Mesothelial cell of epicardium (in vitro differentiated cells): ENCODE measurements around the gene DNAI2. TPM values are rescaled to one million over a fixed set of nuclear protein-coding genes. Genes with fewer than 3 reads are reported as not detected.

Experiments used
- DNase-seq, 2 experiments: peaks; one replicate each; pipeline ENCODE4 v3.0.0; 2021; ENCODE audit warnings: low spot score in 2 of 2; ENCODE audit not compliant: unreplicated experiment in 2 of 2
- H3K27ac Mint-ChIP-seq: 2 replicates; pipeline ENCODE4 v1.8.0; 2021; ENCODE audit warnings: mixed read lengths
- H3K27me3 Mint-ChIP-seq: 2 replicates; pipeline ENCODE4 v1.8.0; 2021; ENCODE audit warnings: low read depth, mixed read lengths
- H3K36me3 Mint-ChIP-seq: 2 replicates; pipeline ENCODE4 v1.8.0; 2021; ENCODE audit warnings: mixed read lengths
- H3K4me1 Mint-ChIP-seq: 2 replicates; pipeline ENCODE4 v1.8.0; 2021; ENCODE audit warnings: mixed read lengths
- H3K4me3 Mint-ChIP-seq: 2 replicates; pipeline ENCODE4 v1.8.0; 2021; ENCODE audit warnings: mild to moderate bottlenecking, moderate library complexity, mixed read lengths
- H3K9me3 Mint-ChIP-seq: 2 replicates; pipeline ENCODE4 v1.8.0; 2021; ENCODE audit warnings: mixed read lengths
- total RNA-seq: library from RNA; stranded (reverse); gene quantifications from 3 replicates; pipeline ENCODE4 v1.2.1, GENCODE V29; 2021
- TF ChIP-seq, protein P1 (sequence below): fragments of 200-600 bp; sonication (generic); IDR thresholded peaks from one replicate; pipeline ENCODE4 v1.5.0; 2021; ENCODE audit warnings: antibody characterized with exemption; ENCODE audit not compliant: unreplicated experiment

DNAI2 gene
- total RNA-seq, 1 donor from 2014 or later = not detected

DNA sequence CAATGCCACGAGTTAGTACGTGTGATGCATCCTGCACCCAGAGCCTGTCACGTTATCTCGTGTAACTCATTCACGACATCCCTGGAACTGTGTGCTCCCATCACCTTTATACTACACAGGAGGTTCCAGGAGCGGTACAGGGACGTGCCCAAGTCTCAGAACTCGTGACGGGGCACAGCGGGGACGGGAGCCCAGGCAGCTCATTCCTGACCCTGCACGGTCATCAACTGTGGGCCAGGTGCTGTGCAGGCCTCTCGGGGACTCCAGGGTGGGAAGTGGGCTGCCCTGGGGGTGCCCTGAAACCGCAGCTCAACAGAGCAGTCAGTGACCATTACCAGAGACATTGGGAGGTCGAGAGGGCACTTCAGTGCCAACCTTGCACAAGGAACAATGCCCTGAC lies 40.8 kb downstream of the DNAI2 start:
- TF ChIP-seq, protein P1, sequence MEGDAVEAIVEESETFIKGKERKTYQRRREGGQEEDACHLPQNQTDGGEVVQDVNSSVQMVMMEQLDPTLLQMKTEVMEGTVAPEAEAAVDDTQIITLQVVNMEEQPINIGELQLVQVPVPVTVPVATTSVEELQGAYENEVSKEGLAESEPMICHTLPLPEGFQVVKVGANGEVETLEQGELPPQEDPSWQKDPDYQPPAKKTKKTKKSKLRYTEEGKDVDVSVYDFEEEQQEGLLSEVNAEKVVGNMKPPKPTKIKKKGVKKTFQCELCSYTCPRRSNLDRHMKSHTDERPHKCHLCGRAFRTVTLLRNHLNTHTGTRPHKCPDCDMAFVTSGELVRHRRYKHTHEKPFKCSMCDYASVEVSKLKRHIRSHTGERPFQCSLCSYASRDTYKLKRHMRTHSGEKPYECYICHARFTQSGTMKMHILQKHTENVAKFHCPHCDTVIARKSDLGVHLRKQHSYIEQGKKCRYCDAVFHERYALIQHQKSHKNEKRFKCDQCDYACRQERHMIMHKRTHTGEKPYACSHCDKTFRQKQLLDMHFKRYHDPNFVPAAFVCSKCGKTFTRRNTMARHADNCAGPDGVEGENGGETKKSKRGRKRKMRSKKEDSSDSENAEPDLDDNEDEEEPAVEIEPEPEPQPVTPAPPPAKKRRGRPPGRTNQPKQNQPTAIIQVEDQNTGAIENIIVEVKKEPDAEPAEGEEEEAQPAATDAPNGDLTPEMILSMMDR = no peak
- peaks cover 19% of the 10 kb centered on the region for H3K27me3 Mint-ChIP-seq
- no peak for DNase-seq

DNA sequence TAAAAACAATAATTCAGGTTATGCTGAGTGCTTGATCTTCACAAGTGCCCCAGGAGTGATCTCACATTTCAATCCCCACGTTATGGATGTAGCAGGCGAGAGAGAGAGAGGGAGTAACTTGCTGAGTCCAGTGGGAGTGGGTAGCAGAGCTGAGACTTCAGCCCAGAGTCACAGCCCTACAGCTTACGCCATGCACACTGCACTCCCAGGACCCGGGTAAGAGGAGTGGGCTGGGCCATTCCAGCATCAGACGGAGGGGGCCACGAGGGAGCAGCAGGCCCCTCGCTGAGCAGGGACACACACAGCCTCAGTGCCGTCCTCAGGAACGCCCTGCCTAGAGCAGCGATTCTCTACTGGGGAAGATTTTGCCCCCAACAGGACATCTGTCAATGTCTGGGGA lies 42.2 kb downstream of the DNAI2 start:
- DNase-seq = no peak
- H3K4me1 Mint-ChIP-seq = no peaks in the 10 kb centered on the region
- TF ChIP-seq, protein P1 = no peak
- H3K27me3 Mint-ChIP-seq = peaks cover 31% of the 10 kb centered on the region
- no peaks in the 10 kb centered on the region for H3K36me3 Mint-ChIP-seq
- H3K9me3 Mint-ChIP-seq = peaks cover 6% of the 10 kb centered on the region
- H3K27ac Mint-ChIP-seq = no peak overlapping the region
- H3K4me3 Mint-ChIP-seq = no peak overlapping the region

More for the DNA sequence above, 40.8 kb downstream of the DNAI2 start:
- no peaks in the 10 kb centered on the region for H3K4me1 Mint-ChIP-seq
- H3K27ac Mint-ChIP-seq = no peak overlapping the region
- no peak overlapping the region for H3K4me3 Mint-ChIP-seq
- H3K9me3 Mint-ChIP-seq = peaks cover 6% of the 10 kb centered on the region
- H3K36me3 Mint-ChIP-seq = no peaks in the 10 kb centered on the region

DNA sequence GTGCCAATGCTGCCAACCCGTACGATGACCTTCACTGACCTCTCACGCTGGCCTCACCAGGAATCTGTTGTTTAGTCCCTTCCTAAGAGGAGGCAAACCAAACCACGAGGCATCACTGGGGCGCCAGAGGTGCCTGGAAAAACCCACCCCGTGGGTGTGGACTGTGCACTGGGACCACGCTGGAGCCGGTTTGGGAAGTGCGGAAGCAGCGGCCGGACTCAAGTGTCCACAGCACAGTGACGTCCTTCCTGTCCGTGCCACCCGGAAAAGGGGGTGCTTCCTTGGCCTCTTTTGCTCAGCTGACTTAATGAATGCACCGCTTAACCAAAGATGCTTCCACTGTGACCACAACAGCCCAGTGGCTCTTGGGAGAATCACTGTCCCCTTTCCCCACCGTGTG lies 43.0 kb downstream of the DNAI2 start:
- DNase-seq = no peak
- Mint-ChIP-seq H3K4me3 (no peak overlapping the region), H3K27ac (no peak overlapping the region), H3K4me1 (no peaks in the 10 kb centered on the region), H3K9me3 (peaks cover 6% of the 10 kb centered on the region), H3K27me3 (peaks cover 39% of the 10 kb centered on the region), H3K36me3 (no peaks in the 10 kb centered on the region)
- TF ChIP-seq, protein P1 = no peak

DNA sequence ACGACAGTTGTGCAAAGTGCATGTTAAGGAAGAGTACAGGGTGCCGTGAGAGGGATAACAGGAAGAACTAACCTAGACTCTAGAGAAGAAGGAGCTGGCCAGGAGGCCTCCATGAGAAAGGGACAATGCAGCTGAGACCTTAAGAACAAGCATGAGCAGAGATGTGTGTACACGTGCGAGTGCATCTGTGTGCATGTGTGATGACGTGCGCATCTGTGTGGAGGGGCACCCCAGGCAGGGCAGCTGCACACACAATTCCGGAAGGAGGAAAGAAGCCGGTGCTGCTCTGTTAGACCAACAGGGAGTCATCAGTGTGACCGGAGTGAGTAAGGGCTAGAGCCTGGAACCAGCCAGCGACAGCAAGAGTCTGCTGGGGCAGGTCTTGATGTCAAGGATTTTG lies 44.4 kb downstream of the DNAI2 start:
- Mint-ChIP-seq H3K4me3 (no peak overlapping the region), H3K9me3 (no peaks in the 10 kb centered on the region), H3K36me3 (no peaks in the 10 kb centered on the region), H3K27me3 (peaks cover 44% of the 10 kb centered on the region), H3K4me1 (no peaks in the 10 kb centered on the region), H3K27ac (no peak overlapping the region)
- no peak for DNase-seq
- TF ChIP-seq, protein P1 = no peak

DNA sequence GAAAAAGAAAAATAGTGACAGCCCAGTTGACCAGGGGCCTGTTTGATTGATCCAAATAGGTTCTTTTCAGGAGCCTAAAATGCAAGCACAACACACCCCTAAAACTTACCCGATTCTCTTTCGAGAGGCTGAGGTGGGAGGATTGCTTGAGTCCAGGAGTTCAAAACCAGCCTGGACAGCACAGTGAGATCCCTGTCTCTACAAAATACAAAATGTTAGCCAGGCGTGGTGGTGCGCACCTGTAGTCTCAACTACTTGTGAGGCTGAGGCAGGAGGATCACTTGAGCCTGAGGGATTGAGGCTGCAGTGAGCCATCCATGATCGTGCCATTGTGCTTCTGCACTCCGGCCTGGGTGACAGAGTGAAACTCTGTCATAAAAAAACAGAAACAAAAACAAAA lies 50.5 kb downstream of the DNAI2 start:
- H3K27me3 Mint-ChIP-seq = peaks cover 86% of the 10 kb centered on the region
- no peaks in the 10 kb centered on the region for H3K36me3 Mint-ChIP-seq
- DNase-seq = no peak
- H3K4me1 Mint-ChIP-seq = peaks cover 2% of the 10 kb centered on the region
- no peaks in the 10 kb centered on the region for H3K9me3 Mint-ChIP-seq
- TF ChIP-seq, protein P1 = no peak
- no peak overlapping the region for H3K4me3 Mint-ChIP-seq
- H3K27ac Mint-ChIP-seq = no peak overlapping the region

DNA sequence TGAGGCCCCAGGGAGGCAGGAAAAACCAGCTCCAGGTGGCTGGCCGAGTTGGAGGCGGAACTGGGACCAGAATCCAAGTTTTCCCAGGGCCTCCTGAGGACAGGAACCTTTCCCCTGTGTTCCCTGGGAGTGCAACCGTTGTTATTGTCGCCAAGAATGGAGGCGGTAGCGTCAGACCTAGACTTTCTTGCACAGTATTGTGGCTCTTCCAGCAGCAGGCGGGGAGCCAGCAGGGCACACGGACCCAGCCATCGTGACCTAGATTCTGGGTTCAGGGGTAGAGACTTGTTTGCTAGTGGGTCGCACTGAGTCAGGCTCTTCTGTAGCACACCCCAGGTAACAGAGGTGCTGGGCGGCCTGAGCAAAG lies 51.3 kb downstream of the DNAI2 start:
- TF ChIP-seq, protein P1 = no peak
- H3K36me3 Mint-ChIP-seq = no peaks in the 10 kb centered on the region
- DNase-seq = no peak
- H3K27me3 Mint-ChIP-seq = peaks cover 89% of the 10 kb centered on the region
- H3K27ac Mint-ChIP-seq = no peak overlapping the region
- H3K4me1 Mint-ChIP-seq = peaks cover 2% of the 10 kb centered on the region
- no peaks in the 10 kb centered on the region for H3K9me3 Mint-ChIP-seq
- peak overlapping the region; percentile 37 for H3K4me3 Mint-ChIP-seq
